HG02642 (cell line): ENCODE measurements around the gene CSTF2T.
"Not testable (repeated sequence)": the region's sequence is repeated elsewhere in the genome, so short reads cannot be mapped to it uniquely, and the experiment has no call there.

Source experiments
- ATAC-seq: cut with Tn5 transposase; IDR thresholded peaks from one replicate; pipeline ENCODE4 v1.9.1; 2021; ENCODE audit warnings: mild to moderate bottlenecking; ENCODE audit not compliant: unreplicated experiment, poor library complexity

Gene CSTF2T

DNA sequence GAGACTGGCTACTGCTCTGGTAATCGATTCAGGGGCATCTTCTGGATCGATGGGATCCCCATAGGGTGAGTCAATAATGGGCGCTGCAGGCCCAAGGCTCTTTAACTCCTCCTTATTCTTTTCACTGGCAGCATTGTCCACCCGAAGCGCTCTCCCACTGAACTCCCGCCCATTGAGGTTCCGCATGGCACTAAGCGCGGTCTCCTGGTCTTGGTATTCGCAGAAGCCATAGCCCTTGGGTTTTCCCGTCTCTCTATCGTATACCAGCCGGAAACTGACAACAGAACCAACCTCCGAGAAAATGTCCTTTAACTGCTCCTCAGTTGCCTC lies 285 bp downstream of the CSTF2T start:
- ATAC-seq, result peak; percentile 45

DNA sequence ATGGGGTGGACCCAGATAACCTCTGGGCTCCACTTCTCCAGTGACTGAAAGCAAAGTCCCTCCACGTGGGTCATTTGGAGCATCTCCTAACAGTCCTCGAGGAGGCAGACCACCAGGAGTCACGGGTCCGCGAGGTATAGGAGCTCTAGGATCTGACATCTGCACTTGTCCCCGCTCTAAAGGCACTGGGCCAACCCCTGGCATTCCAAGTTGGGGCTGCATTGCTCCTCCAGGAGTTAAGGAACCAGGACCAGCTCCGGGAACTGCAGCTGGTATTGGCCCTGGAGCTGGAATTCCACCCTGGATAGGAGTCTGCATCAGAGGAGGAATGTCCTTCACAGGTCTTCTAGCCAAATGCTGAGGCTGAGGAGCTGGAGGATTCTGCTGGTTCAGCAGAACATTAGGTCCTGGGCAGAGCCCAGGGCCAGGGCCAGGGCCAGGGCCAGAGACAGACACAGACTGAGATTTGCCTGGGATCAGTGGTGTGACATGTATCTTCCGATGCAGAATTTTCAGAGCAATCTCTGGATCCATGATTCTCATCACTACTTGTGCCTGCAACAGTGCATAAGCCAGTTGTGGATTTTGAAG lies 827 bp downstream of the CSTF2T start:
- ATAC-seq, result no peak

DNA sequence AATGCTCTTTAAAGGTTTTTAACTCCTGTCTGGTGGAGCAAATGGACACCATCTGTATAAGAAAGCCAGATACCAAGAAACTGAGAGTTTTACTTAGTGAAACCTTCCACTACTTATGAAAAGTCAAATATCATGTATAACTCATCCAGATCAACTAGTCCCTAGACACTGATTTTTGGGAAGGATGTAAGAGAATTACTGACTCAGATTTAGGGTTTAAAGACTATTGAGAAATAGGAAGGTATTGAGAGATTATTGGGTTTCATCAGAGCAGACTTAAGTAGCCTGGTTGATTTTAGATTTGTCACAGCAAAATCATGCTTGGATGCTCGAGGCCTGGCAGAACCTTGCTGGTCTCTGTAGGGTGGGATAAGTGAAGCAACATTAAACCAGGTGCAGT lies 3.1 kb downstream of the CSTF2T start:
- ATAC-seq, result no peak

DNA sequence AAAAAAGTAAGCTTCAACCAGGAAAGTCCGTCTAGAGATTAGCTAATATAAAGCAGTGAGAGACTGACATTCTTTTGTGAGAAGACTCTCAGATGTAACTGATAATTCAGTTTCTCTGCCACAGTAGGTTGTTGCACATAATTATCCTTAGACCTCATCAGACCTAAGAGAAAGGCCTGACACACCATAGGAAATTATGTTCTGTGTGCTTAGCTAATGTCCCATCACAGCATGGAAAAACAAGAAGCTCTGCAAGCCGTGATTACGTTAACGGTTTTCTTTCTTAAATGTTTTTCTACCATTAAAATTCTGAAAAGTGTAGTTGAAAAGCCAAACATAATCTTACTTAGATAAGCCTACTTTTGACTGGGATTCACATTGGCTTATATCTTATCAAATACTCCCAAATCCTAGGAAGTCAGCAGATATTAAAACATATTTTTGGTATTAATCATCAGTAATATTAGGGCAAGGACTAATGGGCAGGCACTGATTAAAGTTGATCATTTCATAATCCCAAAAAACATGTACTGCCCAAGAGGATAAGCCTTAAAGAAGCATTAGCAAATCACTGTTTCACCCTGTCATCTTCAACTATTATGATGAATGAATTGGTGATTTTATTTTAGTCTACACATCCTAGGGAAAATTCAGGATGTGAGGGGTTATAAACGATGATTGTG lies 5.2 kb downstream of the CSTF2T start:
- ATAC-seq, result no peak

DNA sequence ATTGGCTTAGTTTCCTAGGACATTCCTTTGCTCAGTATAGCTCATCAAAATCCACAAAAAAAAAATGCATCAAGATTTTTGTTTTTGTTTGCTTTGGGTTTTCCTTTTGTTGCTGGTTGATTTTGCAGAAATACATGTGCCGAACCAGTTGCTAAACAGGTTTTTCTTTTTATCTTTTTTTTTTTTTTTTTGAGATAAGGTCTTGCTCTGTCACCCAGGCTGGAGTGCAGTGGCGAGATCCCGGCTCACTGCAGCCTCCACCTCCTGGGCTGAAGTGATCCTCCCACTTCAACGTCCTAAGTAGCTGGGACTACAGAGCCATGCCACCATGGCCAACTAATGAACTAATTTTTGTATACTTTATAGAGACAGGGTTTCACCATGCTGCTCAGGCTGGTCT lies 8.3 kb downstream of the CSTF2T start:
- no peak for ATAC-seq

DNA sequence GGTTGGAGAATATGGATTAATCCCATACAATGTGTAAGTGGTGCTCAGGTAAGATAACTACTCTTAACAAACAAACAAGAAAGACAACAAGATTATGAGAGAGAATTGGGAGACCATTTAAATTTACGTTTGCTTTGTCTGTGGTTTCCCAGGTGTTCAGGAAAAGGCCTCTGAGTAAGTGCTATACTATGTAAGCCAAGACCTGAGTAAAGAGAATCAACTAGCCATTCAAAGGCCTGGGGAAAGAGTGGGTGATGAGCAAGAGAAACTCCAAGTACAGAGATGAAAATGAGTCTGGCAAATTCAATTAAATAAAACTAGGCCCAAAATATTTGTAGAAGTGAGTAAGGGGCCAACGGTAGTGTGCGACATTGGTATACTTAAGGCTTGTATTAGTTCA lies 9.9 kb downstream of the CSTF2T start:
- ATAC-seq, result no peak

DNA sequence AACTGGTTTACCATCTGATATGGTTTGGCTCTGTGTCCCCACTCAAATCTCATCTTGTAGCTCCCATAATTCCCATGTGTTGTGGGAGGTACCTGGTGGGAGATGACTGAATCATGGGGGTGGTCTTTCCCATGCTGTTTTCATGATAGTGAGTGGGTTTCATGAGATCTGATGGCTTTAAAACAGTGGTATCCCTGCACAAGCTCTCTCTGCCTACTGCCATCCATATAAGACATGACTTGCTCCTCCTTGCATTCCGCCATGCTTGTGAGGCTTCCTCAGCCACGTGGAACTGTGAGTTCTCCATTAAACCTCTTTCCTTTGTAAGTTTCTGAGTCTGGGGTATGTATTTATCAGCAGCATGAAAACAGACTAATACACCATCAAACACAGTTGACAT lies 10.6 kb downstream of the CSTF2T start:
- ATAC-seq, result not testable (repeated sequence)

DNA sequence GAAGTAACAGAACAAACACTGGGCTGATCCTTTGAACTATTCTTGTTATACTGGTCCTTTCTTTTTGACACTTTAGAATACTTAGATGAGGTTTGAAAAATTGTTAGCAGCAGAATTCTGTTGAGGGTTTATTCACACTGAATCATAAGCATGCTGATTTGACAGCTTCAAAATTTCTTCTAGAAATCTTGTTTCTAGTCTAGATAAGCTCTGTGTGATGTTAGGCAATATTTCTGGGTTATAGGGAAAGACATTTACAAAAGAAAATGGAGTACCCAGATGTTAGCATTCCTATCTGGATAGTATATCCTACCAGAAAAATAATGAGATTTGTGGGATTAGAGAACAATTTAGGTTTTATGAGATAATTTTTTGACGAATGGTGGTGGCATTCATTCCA lies 12.1 kb downstream of the CSTF2T start:
- no peak for ATAC-seq

DNA sequence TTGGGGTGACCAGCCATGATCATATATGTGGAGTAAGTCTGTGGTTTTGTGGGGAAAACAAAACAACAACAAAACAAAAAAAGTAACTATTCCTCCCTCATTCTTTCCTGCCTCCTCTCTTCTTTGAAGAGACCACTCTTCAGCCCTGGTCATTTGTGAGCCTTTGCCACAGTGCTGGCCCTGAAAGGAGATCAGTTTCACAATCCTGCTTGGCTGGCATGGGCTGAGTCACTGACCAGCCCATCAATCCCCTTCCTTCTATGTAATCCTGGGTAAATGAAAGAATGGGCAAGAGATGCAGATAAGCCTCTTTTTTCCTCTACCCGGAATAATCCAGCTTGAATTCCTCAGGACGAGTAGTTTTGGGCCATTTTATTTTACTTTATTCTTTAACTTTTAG lies 13.6 kb downstream of the CSTF2T start:
- ATAC-seq, result no peak

DNA sequence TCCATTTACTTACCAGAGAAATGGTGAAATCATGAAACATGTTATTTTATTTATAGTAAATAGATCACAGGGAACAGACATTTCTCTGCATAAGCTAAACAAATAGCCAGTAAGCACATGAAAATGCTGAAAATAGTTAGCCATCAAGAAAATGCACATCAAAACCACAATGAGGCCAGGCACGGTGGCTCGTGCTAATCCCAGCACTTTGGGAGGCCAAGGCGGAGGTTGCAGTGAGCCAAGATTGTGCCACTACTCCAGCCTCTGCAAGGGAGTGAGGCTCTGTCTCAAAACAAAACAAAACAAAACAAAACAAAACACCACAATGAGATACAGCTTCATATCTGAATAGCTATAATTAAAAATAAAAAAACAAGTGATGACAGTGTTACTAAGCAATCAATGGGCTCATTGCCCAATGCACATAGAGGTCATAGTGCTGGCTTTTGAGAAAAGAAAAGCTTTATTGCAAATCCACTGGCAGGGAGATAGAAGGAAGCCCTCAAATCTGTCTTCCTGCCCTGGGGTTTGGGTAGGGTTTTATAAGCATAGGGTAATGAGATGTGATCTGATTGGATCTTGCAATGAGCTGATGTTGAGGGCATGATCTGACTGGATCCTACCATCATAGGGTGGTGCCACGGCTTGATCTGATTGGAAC lies 16.2 kb downstream of the CSTF2T start:
- ATAC-seq, result no peak

DNA sequence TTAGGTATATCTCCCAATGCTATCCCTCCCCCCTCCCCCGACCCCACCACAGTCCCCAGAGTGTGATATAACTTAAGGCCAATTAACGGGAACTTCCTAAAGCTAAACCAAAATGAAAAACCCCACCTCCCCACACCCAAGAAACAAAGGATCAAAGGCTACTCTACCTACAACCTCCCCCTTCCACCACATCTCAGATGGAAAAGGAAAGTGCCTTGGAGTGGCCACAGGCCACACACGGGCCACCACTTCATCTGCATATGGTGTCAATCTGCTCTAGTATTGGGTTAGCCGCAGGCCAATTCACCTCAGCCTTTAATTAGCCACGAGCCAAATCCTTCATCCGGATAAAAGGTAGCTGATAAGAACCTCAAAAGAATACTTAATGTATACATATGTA lies 19.6 kb downstream of the CSTF2T start:
- ATAC-seq, result no peak

DNA sequence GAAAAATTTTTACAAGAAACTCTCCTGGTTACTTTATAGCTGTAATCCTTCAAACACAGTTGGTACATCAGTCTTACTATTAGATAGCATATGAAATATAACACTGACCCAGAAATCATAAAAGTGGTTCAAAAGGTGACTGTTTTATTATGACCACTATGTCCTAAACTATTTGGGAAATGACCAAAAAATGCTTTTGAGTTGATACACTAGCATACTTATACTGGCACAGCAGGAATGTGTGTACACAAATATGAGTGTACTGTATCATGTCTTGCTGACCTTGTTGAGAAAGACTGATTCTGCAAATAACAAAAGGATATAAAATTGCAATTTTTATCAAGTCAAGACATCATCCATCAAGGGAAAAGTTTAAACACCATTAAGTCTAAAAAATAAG lies 24.3 kb downstream of the CSTF2T start:
- no peak for ATAC-seq

DNA sequence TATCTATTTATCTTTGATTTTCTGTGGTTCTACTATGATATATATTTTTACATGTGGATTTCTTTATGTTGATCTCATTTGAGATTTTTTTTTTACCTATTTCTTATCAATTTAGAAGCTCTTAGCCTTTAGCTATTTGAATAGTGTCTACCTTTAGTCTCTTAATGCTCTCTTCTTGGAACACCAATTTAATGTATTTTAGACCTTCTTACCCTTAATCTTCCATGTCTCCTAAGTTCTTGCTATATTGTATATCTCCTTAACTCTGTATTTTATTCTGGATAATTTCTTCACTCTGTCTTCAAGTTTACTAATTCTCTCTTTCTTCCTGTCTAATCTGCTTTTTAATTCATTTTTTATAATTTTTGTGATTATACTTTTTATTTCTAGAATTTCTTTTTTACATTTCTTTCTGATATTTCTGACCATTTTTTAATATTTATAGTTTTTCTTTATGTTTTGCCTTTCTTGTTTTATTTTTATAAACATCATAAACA lies 27.3 kb downstream of the CSTF2T start:
- no peak for ATAC-seq

DNA sequence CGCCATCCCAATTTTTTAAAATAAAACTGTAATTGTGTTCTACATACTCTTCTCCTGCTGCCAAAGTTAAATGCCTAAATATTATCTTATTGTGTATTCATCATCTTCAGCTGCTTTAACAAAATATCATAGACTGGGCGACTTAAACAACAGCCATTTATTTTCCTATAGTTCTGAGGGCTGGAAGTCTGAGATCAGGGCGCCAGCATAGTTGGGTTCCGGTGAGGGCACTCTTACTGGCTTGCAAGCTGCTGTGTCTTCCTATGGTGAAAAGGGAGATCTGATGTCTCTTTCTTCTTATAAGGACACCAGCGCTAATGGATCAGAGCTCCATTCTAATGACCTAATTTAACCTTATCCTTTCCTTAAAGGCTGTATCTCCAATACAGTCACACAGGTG lies 30.4 kb downstream of the CSTF2T start:
- no peak for ATAC-seq

DNA sequence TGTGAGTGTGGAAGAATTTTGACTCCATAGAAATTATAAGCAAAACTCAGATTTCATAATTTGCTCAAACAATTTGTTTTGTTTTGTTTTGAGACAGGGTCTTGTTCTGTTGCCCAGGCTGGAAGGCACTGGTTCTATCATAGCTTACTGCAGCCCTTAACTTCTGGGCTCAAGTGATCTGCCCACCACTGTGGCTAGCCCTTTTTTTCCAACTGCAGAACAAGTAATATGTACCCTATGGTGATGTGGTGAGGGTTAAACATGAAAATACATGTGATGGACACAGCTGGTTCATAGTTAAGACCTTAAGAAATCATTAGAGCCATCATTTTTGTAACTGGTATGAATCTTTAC lies 31.1 kb downstream of the CSTF2T start:
- ATAC-seq, result no peak

DNA sequence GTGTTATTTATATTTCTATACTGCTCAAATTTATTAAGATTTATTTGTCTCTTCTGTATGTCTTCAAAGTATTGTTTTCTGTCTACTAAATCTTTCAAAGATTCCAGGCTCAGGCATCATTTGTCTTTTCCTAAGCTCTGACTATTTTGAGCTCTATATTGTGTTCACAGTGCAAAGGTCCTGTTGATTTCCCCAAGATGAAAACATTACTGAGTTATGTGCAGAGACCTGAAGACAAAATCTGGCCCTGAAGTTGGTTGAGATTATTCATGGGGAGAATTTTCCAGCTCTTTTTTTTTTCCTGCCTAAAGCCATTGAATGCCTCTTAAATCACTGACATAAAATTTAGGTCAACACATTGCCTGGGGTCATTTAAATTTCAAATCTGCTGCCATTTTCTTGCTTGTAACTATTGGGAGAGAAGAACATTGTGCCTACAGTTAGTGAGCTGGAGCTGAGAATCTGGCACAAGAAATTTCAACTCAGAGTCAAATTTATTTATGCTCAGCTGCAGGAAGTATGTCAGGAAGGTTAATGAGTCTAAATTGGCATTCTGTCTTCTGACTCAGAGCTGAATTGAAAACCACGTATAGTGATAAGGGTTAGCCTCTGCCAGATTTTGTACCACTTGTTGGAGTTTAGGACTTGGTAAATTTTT lies 31.6 kb downstream of the CSTF2T start:
- ATAC-seq, result no peak

DNA sequence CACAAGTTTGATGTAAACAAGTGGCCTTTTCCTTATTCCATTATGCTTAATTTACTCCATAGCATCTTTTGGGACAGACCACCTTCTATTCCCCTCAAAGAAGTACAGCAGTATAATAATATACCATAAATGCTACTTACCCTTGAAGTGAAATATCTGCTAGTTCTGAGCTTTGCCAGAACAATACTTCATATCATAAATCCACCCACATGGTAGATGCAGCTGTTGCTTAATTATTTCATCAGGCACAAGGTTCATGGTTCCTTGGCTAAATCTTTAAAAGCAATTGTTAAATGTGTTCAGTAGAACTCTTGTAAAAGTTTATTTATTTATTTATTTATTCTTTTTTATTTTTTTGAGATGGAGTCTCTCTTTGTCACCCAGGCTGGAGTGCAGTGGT lies 32.9 kb downstream of the CSTF2T start:
- ATAC-seq, result no peak

DNA sequence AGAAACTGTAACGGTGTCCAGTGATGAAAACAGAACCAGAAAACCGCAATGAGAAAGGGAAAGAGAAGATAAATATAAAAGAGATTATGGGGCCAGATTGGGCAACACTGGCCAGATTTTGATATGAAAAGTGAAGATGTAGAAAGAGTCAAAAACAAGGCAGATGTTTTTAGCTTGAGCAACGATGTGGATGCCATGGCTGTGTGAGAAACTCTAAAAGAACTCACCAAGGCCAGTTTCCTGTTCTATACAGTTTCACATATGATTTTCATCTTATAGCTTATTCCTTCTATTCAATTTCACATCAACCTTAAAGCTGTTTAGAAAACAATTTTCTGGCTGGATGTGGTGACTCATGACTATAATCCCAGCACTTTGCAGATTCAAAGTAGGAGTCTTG lies 36.3 kb downstream of the CSTF2T start:
- no peak for ATAC-seq

DNA sequence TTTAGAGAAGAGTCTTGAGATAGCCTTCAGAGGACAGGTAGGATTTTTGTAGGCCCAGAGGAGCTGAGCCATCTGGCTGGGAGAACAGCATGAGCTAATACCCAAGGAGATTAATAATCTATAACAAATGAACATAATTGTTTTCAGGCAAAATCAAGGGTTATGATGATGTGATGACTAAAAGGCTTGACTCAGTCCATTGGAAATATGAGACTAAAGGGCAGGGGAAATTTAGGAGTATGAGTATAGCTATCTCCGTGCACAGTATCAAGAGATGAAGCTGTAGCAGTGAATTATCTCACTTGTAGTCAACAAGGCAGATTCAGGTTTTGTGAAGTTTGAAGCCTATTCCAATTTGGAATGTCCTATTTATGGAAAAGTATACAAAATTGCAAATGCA lies 40.1 kb downstream of the CSTF2T start:
- no peak for ATAC-seq

DNA sequence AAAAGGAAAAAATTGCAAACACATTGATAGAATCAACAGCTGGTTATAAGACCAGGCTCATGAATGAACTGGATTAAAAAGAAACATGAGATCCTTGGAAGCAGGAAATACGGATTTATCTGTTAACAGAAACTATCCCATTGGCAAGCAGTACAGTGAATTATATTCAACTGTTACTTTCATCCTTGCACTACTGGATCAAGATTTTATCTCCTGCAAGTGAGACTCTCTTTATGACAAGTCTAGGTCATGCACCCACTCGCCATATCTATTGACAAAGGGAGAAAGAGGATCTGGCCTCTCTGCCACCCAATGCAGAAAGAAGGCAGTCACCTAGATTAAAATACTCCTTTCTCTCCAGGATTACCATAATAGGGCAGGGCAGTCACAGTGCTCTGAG lies 41.4 kb downstream of the CSTF2T start:
- no peak for ATAC-seq

DNA sequence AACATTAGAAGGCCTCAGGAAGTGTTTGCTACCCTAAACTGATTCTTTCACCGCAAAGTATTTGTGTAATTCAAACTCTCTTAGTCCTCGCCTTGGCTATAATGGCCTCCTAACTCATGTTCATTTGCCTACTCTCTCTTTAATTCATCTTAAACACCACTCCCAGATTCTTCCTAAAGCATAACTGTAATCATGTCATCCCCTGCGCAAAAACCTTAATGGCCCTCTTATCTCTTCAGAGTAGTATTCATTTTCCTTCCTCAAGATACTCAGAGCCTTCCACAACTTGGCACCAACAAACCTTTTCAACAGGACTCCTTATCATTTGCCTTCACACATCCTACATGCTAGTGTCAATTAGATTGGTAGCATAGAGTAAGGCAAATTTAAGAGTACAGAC lies 42.9 kb downstream of the CSTF2T start:
- ATAC-seq, result no peak

DNA sequence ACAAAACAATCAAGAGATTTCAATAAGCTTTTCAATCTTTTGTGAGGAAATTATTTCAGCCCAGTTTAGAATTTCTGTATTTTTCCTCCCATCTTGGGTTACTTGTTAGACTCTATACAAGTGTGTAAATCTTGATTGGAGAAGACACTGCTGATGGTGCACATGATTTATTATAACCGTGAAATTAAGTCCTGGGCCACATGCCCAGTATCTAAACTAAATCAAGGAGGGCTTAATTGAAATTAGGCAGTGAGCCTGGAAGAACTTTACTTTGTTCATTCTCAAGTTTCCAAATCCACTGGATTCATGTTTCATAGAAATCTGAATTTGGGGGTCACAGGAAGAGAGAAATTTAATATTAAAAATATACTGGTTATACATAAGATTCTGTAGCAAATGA lies 44.5 kb downstream of the CSTF2T start:
- no peak for ATAC-seq
